Ishikawa (cell line): ENCODE data around the gene ABCE1.

Experiments used
- CEBPB ChIP-seq: IDR thresholded peaks from 2 replicates; pipeline ENCODE4 v1.6.1; 2012
- CREB1 ChIP-seq: IDR thresholded peaks from 2 replicates; pipeline ENCODE4 v1.6.1; 2012; ENCODE audit warnings: low read depth
- EP300 ChIP-seq: IDR thresholded peaks from 2 replicates; pipeline ENCODE4 v1.6.1; 2012; ENCODE audit warnings: borderline replicate concordance
- FOXM1 ChIP-seq: IDR thresholded peaks from 2 replicates; pipeline ENCODE4 v1.6.1; 2012; ENCODE audit warnings: low read depth, borderline replicate concordance
- MAX ChIP-seq: IDR thresholded peaks from 2 replicates; pipeline ENCODE4 v1.6.1; 2012
- NFIC ChIP-seq: IDR thresholded peaks from 2 replicates; pipeline ENCODE4 v1.6.1; 2012
- RAD21 ChIP-seq: IDR thresholded peaks from 2 replicates; pipeline ENCODE4 v1.6.1; 2012; ENCODE audit warnings: low read depth
- REST ChIP-seq: IDR thresholded peaks from 2 replicates; pipeline ENCODE4 v1.6.1; 2012; ENCODE audit warnings: low read depth, mild to moderate bottlenecking
- TAF1 ChIP-seq: IDR thresholded peaks from 2 replicates; pipeline ENCODE4 v1.6.1; 2012; ENCODE audit warnings: low read depth, mild to moderate bottlenecking
- TCF12 ChIP-seq: IDR thresholded peaks from 2 replicates; pipeline ENCODE4 v1.6.1; 2012; ENCODE audit warnings: low read depth
- YY1 ChIP-seq: IDR thresholded peaks from 2 replicates; pipeline ENCODE4 v1.6.1; 2012; ENCODE audit warnings: low read depth
- ZBTB7A ChIP-seq: IDR thresholded peaks from 2 replicates; pipeline ENCODE4 v1.6.1; 2012; ENCODE audit warnings: low read depth

- TF ChIP-seq NFIC (no peak), MAX (no peak), EP300 (no peak), YY1 (no peak), ZBTB7A (no peak), RAD21 (no peak), CEBPB (no peak), TCF12 (no peak), FOXM1 (no peak), REST (no peak), TAF1 (no peak), CREB1 (no peak)
These were observed 63.4 kb downstream of the ABCE1 start for GRCh38 chr4:145161549-145161948.
